MCF 10A (cell line): Measurements from ENCODE around the gene AIG1. TPM values are rescaled to one million over a fixed set of nuclear protein-coding genes. Genes with fewer than 3 reads are reported as not detected.

Source experiments
- BruUV-seq: library from RNA; stranded (reverse); fragments of 400-500 nt; replicated peaks from 2 replicates; lab custom pipeline; 2021; lab: Mats Ljungman, UMichigan
- CTCF ChIA-PET: fragments of 300-600 bp; sonication (Branson Sonifier 250); formaldehyde crosslinking; extraction: SDS; loops from one replicate; lab custom pipeline; 2021; ENCODE audit warnings: antibody characterized with exemption, inconsistent platforms; lab: Yijun Ruan, JAX
- POLR2A ChIA-PET: fragments of 300-600, 350-650 bp; sonication (Branson Sonifier 250); formaldehyde crosslinking; extraction: SDS; loops from one replicate; lab custom pipeline; 2020; ENCODE audit warnings: antibody characterized with exemption, inconsistent platforms; lab: Yijun Ruan, JAX
- DNase-seq: peaks from one replicate; pipeline ENCODE4 v3.0.0-alpha.2; 2018; ENCODE audit not compliant: unreplicated experiment
- H3K27ac Mint-ChIP-seq: one replicate; pipeline ENCODE4 v1.8.0; 2022; ENCODE audit warnings: mild to moderate bottlenecking, low read depth, mixed read lengths; ENCODE audit not compliant: unreplicated experiment
- H3K27me3 Mint-ChIP-seq: one replicate; pipeline ENCODE4 v1.8.0; 2022; ENCODE audit warnings: mixed read lengths; ENCODE audit not compliant: insufficient read depth, unreplicated experiment
- H3K36me3 Mint-ChIP-seq: one replicate; pipeline ENCODE4 v1.8.0; 2022; ENCODE audit warnings: mild to moderate bottlenecking, moderate library complexity, mixed read lengths; ENCODE audit not compliant: insufficient read depth, unreplicated experiment
- H3K4me1 Mint-ChIP-seq: one replicate; pipeline ENCODE4 v1.8.0; 2022; ENCODE audit warnings: mixed read lengths; ENCODE audit not compliant: insufficient read depth, unreplicated experiment
- H3K4me3 Mint-ChIP-seq: one replicate; pipeline ENCODE4 v1.8.0; 2022; ENCODE audit warnings: mild to moderate bottlenecking, moderate library complexity, mixed read lengths; ENCODE audit not compliant: unreplicated experiment
- H3K9me3 Mint-ChIP-seq: one replicate; pipeline ENCODE4 v1.8.0; 2022; ENCODE audit warnings: mixed read lengths; ENCODE audit not compliant: unreplicated experiment
- CTCF ChIP-seq: fragments of 200-600 bp; IDR thresholded peaks from one replicate; pipeline ENCODE4 v1.8.0; 2022; ENCODE audit warnings: antibody characterized with exemption, mild to moderate bottlenecking; ENCODE audit not compliant: unreplicated experiment
- intact Hi-C: fragments of 100-400 bp; cut with micrococcal nuclease; formaldehyde crosslinking; loops from 2 replicates; pipeline ENCODE4 v1.14.1; 2022
- total RNA-seq: library from RNA; stranded (reverse); gene quantifications from 2 replicates; pipeline ENCODE4 v1.2.3, GENCODE V29; 2022

AIG1 gene
- total RNA-seq, 1 experiment from 2014 or later = 106 TPM

DNA sequence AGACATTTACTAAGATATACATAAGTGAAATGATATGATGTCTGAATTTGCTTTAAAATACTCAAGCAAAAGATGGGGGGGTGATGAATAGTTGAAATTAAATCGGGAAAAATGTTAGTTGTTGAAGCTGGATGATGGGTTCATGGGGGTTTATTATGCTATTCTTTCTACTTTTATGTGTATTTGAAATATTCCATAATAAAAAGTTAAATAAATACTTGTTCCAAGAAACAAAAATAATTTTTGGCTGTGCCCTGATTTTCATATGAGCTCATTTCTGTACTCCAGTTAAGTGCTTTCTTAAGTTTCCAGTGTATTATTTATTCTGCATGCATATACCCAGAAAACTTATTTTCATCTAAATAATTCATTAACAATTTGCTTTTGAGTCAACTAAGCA lies 138.6 kb downstream of the AIG1 start:
- H3K4me3 Mint-ChIP-seq = no peak overlapping the region
- no peak for TF ChIP-seq CTCF
- DNase-seq = no peak
- H3K27me3 Mint-ChIP-seq = no peaks in the 10 kb centered on the region
- H3K4me1 Mint-ChIP-seq = no peaks in the 10 kb centered on the region
- ChIA-PET CTCF (interaction anchor here (0.7 kb wide), 1 partner anchor 12 kb away, joined by 3 read pairs; no protein-coding TSS in a partner anchor), POLR2A (interaction anchor here (1.0 kb wide), 1 partner anchor 23 kb away, joined by 4 read pairs; no protein-coding TSS in a partner anchor)
- no peak overlapping the region for H3K27ac Mint-ChIP-seq
- intact Hi-C loops = no loop called here
- BruUV-seq = no TSS peak
- peaks cover 18% of the 10 kb centered on the region for H3K9me3 Mint-ChIP-seq
- H3K36me3 Mint-ChIP-seq = peaks cover 13% of the 10 kb centered on the region

DNA sequence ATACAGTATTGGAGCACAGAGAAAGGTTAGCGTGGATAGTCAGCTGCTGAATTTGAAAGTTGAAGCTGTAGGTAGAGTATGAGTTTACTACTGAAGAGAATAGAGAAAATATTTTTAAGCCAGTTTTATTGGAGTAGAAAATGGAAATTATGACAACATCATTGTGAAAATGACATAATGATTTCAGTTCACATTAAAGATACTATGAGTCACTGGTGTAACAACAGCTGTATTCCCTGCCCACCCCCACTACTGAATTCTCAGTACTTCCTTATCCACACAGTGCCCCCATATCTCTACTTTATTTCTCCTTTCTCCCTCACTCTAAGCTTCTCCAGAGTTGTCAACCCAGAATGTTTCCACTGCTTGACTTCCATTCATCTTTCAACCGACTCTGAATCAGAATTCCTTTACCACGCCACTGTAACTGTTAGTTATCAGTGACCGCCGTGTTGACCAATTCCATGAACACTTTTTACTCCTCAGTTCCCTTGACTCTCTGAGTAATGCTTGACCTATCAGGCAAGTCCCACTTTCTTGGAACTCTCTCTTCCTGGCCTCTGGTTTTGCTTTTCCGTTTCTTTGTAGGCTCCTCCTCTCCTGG lies 139.6 kb downstream of the AIG1 start:
- intact Hi-C loops = no loop called here
- no TSS peak for BruUV-seq
- no peak for TF ChIP-seq CTCF
- Mint-ChIP-seq H3K27ac (no peak overlapping the region), H3K36me3 (peaks cover 13% of the 10 kb centered on the region), H3K27me3 (no peaks in the 10 kb centered on the region), H3K4me1 (peaks cover 5% of the 10 kb centered on the region), H3K9me3 (peaks cover 18% of the 10 kb centered on the region), H3K4me3 (no peak overlapping the region)
- no peak for DNase-seq
- ChIA-PET POLR2A (no interaction called here), CTCF (no interaction called here)

DNA sequence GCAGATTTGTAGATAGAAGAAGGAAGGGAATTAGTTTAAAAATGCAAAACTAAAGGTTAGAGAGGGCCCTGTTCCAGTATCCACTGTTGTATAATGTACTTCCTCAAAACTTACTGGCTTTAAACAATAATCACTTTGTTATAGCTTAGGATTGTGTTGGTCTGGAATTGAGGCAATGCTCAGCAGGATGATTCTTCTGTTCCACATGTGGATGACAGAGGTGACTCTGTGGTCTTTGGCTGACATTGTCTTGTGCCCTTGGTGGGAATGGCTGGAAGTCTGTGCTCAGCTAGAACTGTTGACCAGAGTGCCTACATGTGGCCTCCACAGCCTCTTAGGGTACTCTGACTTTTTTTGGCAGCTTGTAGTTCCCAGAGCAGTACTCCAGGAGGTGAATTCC lies 143.4 kb downstream of the AIG1 start:
- H3K9me3 Mint-ChIP-seq = peaks cover 18% of the 10 kb centered on the region
- DNase-seq = no peak
- BruUV-seq = no TSS peak
- no peaks in the 10 kb centered on the region for H3K27me3 Mint-ChIP-seq
- no peak overlapping the region for H3K27ac Mint-ChIP-seq
- ChIA-PET CTCF (no interaction called here), POLR2A (no interaction called here)
- peaks cover 6% of the 10 kb centered on the region for H3K36me3 Mint-ChIP-seq
- no peak for TF ChIP-seq CTCF
- H3K4me1 Mint-ChIP-seq = peaks cover 5% of the 10 kb centered on the region
- intact Hi-C loops = no loop called here
- H3K4me3 Mint-ChIP-seq = no peak overlapping the region

DNA sequence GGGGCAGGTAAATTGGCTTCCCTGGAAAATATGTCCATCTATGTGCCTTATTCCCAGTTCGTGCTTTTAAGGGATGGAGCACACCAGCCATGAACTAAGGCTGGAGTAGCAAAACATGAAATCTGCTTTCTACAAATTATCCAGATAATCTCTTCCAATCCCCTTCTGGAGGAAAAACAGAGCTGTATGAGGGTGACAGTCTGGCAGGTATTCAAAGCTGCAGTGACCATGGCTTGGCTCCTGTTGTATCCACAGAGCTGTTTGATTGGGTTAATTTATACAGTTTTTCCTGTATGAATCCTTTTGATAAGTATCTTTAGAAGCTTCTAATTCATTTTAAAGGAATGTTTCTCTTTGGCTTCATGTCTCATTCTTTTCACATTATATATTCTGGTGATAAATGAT lies 144.4 kb downstream of the AIG1 start:
- no peak overlapping the region for H3K27ac Mint-ChIP-seq
- POLR2A ChIA-PET = interaction anchor here (1.1 kb wide), 1 partner anchor 20 kb away, joined by 3 read pairs; no protein-coding TSS in a partner anchor
- intact Hi-C loops = no loop called here
- no TSS peak for BruUV-seq
- CTCF ChIA-PET = interaction anchor here (0.6 kb wide), 1 partner anchor 359 kb away, joined by 3 read pairs; no protein-coding TSS in a partner anchor
- no peak for TF ChIP-seq CTCF
- no peak for DNase-seq
- peaks cover 24% of the 10 kb centered on the region for H3K9me3 Mint-ChIP-seq
- peaks cover 6% of the 10 kb centered on the region for H3K36me3 Mint-ChIP-seq
- no peaks in the 10 kb centered on the region for H3K27me3 Mint-ChIP-seq
- H3K4me1 Mint-ChIP-seq = peaks cover 5% of the 10 kb centered on the region
- H3K4me3 Mint-ChIP-seq = no peak overlapping the region
